ENCODE data around the gene USH2A.

DNA sequence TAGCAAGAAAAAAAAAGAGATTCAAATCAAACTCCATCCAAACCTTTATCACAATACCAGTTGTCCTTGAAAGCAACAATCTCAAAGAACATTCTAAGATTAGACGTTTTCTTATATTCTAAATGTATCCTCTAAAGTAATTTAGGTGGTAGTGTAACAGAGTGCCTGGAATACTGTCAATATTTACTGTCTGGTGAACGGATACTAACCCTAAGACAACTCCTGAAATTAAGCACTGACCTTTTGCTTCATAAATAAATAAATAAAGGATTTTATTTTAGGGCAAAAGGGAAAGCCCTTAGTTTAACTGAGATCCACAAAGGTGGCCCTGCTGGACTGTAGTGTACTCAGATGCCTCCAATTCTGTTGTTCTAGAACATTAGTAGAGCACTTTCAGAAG, 9.9 kb upstream of the USH2A start:
- no peak for TF ChIP-seq POLR2AphosphoS5 (IDR thresholded peaks at IDR 0.05)
- no peak for TF ChIP-seq EP300 (IDR thresholded peaks at IDR 0.05)
